ENCODE results near the gene TMEM119. TPM values are rescaled to one million over a fixed set of nuclear protein-coding genes. Genes with fewer than 3 reads are reported as not detected.

TMEM119 gene
- total and polyA plus RNA-seq, 2 of the 13 experiments (the other 11 are each of a cell fraction or from before 2014, with no cell fraction given): not detected

GRCh38 chr12:108607981-108608600 lies 10.2 kb upstream of the TMEM119 start:
- FAIRE-seq: no peak
- WGBS (ENCODE audit: low lambda C conversion rate): 41% methylated on average over 10 of the region's 10 CpGs

GRCh38 chr12:108606492-108606891 lies 8.6 kb upstream of the TMEM119 start:
- intact Hi-C loops (cut with micrococcal nuclease; ENCODE audit: unreplicated experiment) (no loop called here), in situ Hi-C loops (cut with HindIII; ENCODE audit: extremely low pct_ligation_motif_present, low pct_unique_long_range_greater_than_20kb) (no loop called here)
- BruUV-seq (replicated peaks): no TSS peak
- Histone ChIP-seq H3K4me2 (ENCODE audit: low read depth, low read length) (no peak overlapping the region), H3K27me3 (ENCODE audit: control insufficient read depth in 1 of 2, insufficient read depth in 2 of 2, low read length in 2 of 2) (peaks cover 3 to 26% of the 10 kb centered on the region in 2 experiments; a peak in 4 of 5 replicates), H3K36me3 (replicated peaks in 1 of 2; ENCODE audit: control insufficient read depth in 1 of 2, insufficient read depth in 2 of 2, low read length in 2 of 2) (no peaks in the 10 kb centered on the region), H2AFZ (ENCODE audit: low read length) (no peak overlapping the region), H3K27ac (ENCODE audit: extremely low read length, insufficient read depth, low read length) (no peak overlapping the region), H3K4me3 (replicated peaks in 1 of 3; ENCODE audit: insufficient read depth in 1 of 3, low read depth in 2 of 3, low read length in 3 of 3) (no peak overlapping the region), H4K20me1 (ENCODE audit: insufficient read depth, low read length) (no peaks in the 10 kb centered on the region), H3K79me2 (ENCODE audit: insufficient read depth, low read length) (no peaks in the 10 kb centered on the region), H3K9me3 (ENCODE audit: low read length) (no peaks in the 10 kb centered on the region), H3K4me1 (ENCODE audit: insufficient read depth, low read length) (peaks cover 12% of the 10 kb centered on the region), H3K9ac (ENCODE audit: insufficient read depth, low read depth, low read length) (no peak overlapping the region)
- ChIA-PET CTCF (ENCODE audit: low intra/inter-chr PET ratio, low total read pairs) (no interaction called here), POLR2A (no interaction called here)
- ATAC-seq: no peak
- no peak for FAIRE-seq
- 82% methylated on average over 4 of the region's 9 CpGs for WGBS (ENCODE audit: low lambda C conversion rate)
- no peak for DNase-seq (ENCODE audit: low spot score)
- no peak for TF ChIP-seq CEBPZ (IDR thresholded peaks at IDR 0.05; ENCODE audit: low read length)
- TF ChIP-seq ZSCAN21 (CRISPR knock-in tag; IDR thresholded peaks at IDR 0.05; ENCODE audit: borderline replicate concordance): no peak
- TF ChIP-seq AHDC1 (CRISPR knock-in tag; IDR thresholded peaks at IDR 0.05; ENCODE audit: borderline replicate concordance): no peak
- TF ChIP-seq CENPX (CRISPR knock-in tag; IDR thresholded peaks at IDR 0.05): no peak
- no peak for TF ChIP-seq ZNF513 (CRISPR knock-in tag; conservative IDR thresholded peaks at IDR 0.05)

More at GRCh38 chr12:108607981-108608600, 10.2 kb upstream of the TMEM119 start:
- CTCF ChIA-PET (ENCODE audit: low intra/inter-chr PET ratio, low total read pairs): no interaction called here
- POLR2A ChIA-PET: no interaction called here
- intact Hi-C loops (cut with micrococcal nuclease; ENCODE audit: unreplicated experiment): no loop called here
- H3K27me3 ChIP-seq (ENCODE audit: control insufficient read depth in 1 of 2, insufficient read depth in 2 of 2, low read length in 2 of 2): peaks cover 2 to 22% of the 10 kb centered on the region in 2 experiments; a peak in 4 of 5 replicates
- H2AFZ ChIP-seq (ENCODE audit: low read length): no peak overlapping the region
- H3K27ac ChIP-seq (ENCODE audit: extremely low read length, insufficient read depth, low read length): no peak overlapping the region
- in situ Hi-C loops (cut with HindIII; ENCODE audit: extremely low pct_ligation_motif_present, low pct_unique_long_range_greater_than_20kb): no loop called here
- no peak overlapping the region for H3K4me2 ChIP-seq (ENCODE audit: low read depth, low read length)
- no peaks in the 10 kb centered on the region for H4K20me1 ChIP-seq (ENCODE audit: insufficient read depth, low read length)
- peaks cover 23% of the 10 kb centered on the region for H3K4me1 ChIP-seq (ENCODE audit: insufficient read depth, low read length)
- no peaks in the 10 kb centered on the region for H3K36me3 ChIP-seq (replicated peaks in 1 of 2; ENCODE audit: control insufficient read depth in 1 of 2, insufficient read depth in 2 of 2, low read length in 2 of 2)
- no peak overlapping the region for H3K9ac ChIP-seq (ENCODE audit: insufficient read depth, low read depth, low read length)
- no peak for ATAC-seq
- TF ChIP-seq ZNF589 (CRISPR knock-in tag; conservative IDR thresholded peaks at IDR 0.05) (no peak), ZNF44 (CRISPR knock-in tag; IDR thresholded peaks at IDR 0.05) (no peak), TARDBP (CRISPR knock-in tag; IDR thresholded peaks at IDR 0.05) (no peak)
- H3K9me3 ChIP-seq (ENCODE audit: low read length): no peaks in the 10 kb centered on the region
- BruUV-seq (replicated peaks): no TSS peak
- H3K4me3 ChIP-seq (replicated peaks in 1 of 3; ENCODE audit: insufficient read depth in 1 of 3, low read depth in 2 of 3, low read length in 3 of 3): no peak overlapping the region
- no peaks in the 10 kb centered on the region for H3K79me2 ChIP-seq (ENCODE audit: insufficient read depth, low read length)
- DNase-seq (ENCODE audit: low spot score): no peak
